ENCODE results near the gene TMX1.
A peak's percentile ranks its signal among the peaks of the same experiment; 100 is the strongest.

Gene TMX1

DNA sequence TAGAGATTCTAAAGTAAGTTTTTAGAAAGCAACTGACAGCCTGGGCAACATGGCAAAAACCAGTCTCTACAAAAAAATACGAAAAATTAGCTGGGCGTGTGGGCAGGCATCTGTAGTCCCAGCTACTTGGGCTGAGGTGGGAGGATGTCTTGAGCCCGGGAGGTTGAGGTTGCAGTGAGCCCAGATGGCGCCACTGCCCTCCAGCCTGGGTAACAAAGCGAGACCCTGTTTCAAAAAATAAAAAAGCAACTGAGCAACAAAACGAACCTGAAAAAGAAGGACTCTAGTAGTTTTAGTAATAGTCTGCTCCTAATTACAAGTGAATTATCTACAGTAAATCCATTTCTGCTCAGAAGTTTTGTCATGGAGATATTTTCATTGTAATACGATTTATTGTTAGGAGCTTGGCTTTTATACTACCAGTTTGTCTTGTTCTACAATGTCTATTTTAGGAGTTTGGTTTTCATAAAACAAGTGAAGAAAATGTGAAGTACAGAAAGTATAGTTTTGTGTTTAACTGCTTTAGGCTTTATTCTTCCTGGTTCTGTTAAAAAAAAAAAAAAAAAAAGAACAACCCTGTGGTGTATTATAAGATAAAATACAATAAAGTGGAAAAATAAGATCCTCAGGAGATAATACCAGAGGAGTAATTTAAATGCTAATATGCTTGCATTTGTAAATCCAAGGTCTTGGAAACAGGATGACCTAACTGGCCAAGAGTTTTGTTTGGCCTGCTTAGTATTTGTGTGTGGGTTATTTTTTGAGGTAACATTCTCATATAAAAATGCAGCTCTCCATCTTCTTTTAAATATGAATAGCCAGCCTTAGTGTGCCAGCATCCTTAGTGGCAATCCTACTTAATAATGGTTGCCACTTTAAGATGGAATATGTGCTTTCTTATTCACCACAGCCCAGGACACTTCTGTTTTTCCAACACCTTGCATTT lies 2.8 kb downstream of the TMX1 start:
- DNase-seq = no peak

DNA sequence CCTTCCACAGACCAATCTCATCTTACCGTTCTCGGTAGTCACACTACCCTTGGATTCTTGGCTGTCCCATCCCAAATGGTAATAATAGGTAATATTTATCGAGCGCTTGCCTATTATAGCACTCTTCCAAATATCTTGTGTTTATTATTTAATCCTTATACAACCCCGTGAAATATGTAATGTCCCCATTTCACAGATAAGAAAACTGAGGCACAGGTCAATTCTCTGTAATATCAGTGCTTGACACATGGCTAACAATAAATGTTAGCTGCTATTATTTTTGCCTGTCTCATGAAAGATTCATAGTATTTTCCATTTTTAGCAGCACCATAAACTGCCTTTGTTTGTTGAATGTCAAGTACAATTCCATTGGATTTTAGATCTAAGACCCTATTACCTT lies 4.5 kb downstream of the TMX1 start:
- no peak for DNase-seq

DNA sequence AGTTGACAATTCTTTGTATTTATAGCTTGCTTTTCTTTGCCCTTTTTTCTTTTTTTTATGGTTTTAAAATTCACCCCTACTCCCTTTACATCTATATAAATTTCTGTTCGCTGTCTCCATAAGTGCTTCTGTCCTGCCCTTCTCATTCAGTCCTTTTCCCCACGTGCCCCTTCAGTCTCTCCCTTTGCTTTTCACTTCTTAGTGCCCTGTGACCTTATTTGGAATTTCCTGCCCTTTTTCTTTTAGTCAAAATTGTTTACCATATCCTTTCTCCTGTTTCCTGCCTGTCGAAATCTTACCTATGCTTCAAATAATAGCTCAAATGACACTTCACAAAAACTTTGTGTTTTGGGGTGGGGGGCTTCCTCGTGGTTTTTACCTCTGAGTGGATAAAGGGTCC lies 6.0 kb downstream of the TMX1 start:
- DNase-seq = no peak

DNA sequence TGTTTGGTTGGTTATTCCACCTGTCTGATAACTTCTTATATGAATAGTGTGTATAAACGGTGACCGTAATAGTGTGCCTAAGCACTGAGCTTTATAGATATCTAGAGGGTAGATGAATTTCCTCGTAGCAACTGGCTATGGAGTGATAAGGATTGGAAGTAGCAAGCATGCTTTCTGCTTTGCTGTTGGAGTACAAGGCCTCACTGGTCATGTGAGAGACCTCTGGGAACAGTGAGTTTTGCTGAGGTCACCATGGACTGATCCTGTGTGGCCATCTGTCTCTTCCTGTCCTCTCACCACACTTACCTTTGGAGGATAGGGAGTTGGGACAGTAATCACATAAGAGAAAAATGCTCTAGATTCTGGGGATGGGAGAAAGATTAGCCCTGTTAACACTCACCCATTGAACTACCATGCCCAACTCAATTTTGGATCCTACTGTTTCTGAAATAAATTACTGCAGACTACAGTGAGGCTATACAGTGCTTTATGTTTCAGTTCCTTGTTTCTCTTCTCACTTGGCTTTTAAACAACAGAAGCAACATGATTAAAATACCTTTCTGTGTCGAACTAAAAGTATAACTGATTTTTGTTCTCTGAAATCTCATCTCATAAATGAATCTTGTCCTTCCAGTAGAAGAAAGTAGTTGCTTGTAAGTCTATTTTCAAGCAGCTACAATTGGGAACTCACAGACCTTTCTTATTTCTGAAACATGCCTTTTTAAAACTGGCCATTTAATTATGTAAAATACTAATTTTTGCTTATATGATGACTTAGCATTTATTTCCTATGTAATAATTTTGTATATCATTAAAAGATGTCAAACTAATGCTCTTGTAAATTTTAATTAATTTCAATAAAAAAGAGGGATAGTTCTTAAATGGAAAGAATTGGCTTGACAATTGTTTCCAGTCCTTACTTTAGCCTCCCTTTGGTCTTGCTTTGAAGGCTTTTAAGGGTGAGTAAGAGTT lies 8.3 kb downstream of the TMX1 start:
- DNase-seq = peak; percentile 6 to 45 (median 12)

DNA sequence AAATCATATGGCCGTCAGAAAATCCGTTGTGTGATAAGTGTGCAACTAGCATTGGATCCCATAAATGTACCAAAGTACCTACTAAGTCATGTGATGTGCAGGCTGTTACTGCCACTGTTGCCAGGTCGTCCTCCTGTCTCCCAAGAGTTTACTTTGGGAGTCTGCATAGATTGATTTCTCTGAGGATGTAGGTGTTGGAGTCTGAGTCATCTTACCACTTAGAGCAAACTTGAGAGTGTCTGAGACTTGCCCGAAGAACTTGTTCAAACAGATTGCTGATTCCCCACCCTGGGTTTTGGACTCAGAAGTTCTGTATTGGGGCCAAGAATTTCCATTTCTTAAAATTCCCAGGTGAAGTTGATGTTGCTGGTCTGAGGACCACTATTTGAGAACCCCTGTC lies 11.4 kb downstream of the TMX1 start:
- no peak for DNase-seq

DNA sequence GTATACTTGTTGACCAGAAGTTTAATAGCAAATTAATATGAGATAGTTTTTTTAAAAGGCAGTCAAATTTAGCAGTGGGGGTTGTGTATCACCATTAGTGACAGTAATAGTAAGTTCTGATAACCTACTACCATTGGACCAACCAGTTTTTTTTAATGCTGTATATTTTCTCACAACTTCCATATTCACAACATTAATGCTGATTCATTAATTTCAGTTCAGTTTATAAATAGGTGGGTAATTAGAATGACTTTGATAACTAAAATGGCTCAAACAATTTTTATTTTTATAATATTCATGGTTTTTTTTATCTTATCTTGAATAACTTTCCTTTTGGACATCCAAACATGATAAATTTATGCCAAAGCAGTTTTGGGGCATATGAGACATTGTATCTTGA lies 13.8 kb downstream of the TMX1 start:
- DNase-seq = no peak

DNA sequence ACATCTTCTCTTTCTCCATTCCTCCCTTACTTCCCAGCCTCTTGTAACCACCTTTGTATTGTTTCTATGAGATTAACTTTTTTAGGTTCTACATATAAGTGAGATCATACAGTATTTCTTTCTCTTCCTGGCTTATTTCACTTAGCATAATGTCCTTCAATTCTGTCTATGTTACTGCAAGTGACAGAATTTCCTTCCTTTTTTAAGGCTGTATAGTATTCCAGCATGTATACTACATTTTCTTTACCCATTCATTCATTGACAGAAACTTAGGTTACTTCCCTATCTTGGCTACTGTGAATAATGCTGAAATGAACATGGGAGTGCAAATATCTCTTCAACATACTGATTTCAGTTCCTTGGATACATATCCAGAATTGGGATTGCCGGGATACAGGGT lies 18.2 kb downstream of the TMX1 start:
- no peak for DNase-seq

DNA sequence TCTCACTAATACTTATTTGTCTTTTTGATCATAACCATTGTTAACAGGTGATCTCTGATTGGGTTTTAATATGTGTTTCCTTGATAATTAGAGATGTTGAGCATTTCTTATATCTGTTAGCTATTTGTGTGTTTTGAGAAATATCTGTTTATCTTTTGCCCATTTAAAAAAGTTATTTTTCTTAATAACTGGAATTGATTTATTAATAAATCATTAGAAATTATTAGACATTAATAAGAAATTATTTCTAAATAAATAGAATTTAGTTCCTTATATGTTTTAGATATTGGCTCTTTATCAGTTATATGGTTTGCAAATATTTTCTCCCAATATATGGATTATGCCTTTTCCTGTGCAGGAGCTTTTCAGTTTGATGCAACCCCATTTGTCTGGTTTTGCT lies 18.7 kb downstream of the TMX1 start:
- DNase-seq = no peak

DNA sequence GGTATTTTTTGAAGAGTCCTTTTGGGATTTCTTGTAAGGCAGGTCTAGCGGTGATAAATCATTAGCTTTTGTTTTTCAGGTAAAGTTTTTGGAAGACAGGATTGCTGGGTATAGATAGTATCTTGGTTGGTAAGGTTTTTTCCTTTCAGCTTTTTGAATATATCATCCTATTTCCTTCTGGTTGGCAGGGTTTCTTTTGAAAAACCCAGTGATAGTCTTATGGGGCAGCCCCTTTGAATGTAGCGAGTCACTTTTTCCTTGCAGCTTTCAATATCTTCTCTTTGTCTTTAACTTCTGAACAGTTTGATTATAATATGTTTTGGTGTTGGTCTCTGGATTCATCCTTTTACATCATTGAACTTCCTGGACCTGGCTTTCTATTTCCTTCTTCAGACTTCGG lies 20.2 kb downstream of the TMX1 start:
- no peak for DNase-seq

DNA sequence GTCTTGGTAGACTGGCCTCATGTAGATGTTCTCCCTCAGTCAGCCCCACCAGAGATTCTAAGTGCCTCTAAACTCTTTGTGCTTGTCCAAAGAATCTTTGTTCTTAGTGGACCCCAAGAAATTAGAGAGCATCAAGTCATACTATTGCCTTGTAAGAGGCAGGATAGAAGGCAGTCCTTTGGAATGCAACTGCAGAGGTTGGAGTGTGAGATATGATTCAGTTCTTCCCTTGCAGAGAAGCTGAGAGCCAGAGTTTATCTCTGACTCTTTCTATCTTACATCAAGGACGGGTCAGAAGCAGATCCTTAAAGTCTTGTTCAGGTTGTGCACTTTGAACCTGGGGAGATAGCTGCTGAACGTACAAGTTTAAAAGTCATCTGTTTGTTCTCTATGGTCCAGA lies 21.1 kb downstream of the TMX1 start:
- no peak for DNase-seq

DNA sequence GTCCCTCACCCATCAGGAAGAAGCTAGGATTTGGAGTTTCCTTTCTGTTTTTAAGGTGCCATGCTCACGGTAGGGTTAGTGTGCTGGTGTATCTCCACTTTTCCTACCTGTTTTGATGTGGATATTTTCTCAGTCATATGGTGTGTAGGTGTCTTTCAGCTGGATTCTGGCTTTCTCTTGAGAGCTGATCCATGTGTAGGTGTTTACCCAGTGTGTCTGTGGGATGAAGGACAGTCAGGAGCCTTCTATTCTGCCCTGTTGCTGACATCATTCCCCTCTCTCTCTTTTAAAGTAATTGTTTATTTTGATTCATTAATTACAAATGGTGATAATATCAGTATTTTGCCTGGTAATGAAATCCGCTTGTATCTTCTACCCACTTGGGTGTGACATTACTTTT lies 22.8 kb downstream of the TMX1 start:
- no peak for DNase-seq

DNA sequence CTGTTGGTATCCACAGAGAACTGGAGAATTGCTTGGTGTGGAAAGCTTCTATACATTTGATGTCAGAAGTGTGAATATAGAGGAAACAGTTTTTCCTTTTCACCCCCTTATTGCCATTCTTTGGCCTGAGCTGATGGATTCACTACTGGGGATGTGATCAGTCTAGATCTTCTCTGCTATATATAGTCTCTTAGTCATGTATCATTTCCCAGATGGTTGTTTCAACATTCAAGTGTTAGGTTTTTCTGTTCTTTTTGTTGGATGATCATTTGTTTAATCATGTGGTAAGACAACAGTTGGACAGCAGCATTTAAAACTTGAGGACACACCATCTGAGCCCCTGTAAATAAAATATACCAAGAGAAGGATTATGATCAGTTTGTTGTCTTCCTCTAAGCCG lies 29.6 kb downstream of the TMX1 start:
- no peak for DNase-seq

DNA sequence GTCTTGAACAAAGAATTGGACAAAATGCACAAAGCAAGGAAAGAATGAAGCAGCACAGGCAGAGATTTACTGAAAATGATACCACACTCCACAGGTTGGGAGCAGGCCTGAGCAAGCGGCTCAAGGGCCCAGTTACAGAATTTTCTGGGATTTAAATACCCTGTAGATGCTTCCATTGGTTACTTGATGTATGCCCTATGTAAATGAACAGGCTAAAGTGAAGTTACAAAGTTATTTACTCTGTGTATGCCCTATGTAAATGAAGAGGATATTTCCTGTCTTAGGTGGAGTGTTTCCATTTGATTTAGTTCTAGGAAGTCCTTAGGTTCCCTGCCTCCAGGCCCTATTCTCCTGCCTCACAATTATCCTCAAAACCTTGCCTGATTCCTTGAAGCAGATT lies 36.6 kb downstream of the TMX1 start:
- DNase-seq = no peak

DNA sequence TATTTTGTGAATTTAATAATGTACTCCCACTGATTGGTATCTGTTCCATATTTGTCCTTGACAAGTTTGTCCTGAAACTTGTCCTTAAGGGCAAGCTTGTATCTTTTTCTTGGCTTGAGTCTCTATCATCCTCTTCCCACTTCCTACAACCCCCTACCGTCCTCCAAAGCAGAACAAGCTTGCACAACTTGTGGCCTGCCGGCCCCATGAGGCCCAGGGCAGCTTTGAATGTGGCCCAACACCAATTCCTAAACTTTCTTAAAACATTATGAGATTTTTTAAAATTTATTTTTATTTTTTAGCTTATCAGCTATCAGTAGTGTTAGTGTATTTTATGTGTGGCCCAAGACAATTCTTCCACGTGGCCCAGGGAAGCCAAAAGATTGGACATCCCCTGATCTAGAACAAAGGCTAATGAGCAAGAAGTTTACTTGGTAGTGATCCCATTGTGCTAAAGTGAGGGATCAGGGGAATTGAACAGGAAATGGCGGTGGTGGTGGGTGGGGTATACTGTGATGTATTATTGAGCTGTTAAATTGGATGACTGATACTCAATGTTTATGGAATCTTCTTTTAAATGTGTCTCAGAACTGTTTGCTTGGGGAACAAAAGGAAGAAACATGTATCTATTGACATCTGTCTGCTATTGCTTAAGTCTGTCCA lies 37.8 kb downstream of the TMX1 start:
- DNase-seq = peak in 3 of 4 experiments; percentile 5 to 34 (median 31)

DNA sequence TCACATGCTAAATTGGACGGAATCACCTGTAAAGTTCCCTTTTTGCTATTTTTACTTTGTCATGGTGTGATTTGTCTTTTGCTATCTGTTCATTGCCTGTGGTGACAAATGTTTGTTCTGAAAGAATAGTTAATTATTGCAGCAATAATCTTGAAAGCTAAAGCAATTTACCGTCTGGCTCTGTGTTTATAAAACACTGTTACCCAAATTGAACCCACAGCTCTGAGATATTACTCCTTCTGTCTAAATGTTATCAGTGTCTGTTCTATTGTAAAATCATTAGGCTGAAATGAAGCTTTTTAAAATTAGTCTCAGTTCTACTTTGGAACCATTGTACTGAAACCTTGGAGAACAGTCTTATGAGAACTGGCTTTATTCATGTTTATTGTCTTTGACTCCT lies 42.5 kb downstream of the TMX1 start:
- DNase-seq = no peak

DNA sequence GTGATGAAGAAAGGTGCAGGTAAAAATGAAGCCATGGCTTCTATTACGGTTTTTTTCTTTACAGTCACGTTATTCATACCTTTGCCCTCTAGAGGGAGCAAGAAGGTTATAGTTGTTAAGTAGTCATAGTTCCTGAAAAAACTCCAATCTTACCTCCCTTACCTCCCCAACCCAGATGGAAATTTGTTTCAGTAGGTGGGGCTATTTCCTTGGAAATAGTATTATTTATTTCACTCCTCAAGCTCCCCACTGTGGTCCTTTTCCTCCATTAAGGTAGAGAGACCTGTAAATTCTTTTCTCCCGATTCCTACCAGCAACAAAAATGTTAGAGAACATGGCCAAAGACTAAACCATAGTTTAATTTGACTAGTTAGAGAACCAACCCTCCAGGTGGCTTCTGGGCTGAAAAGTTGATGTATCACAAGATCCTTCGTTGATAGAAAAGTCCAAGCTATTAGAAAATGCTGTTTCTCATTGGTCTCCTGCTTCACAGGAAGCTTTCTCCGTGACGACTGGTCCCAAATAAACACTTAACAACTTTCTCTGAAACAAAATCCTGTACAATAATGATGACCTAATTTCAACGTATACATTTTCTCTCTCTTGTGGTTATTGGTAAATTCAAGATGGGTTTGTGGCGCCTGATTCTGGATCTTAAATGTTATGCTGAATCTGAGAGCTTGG lies 43.5 kb downstream of the TMX1 start:
- peak; percentile 15 to 78 (median 43) for DNase-seq

DNA sequence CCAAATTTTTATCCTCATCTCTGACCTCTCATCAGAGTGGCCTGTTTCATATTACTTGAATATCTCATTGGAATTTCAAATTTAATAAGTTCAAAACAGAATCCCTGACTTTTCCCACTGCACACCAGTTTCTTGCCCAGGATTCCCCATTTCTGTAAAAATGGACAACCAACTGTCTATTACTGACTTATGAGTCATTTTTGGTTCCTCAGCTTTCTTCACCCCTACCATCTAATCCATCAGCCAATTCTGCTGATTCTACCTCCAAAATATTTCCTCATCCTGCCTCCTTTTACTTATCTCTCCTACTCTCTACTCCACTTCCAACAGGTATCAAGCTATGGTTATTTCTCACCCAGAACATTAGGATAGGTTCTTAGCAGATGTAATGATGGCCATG lies 44.2 kb downstream of the TMX1 start:
- DNase-seq = no peak

DNA sequence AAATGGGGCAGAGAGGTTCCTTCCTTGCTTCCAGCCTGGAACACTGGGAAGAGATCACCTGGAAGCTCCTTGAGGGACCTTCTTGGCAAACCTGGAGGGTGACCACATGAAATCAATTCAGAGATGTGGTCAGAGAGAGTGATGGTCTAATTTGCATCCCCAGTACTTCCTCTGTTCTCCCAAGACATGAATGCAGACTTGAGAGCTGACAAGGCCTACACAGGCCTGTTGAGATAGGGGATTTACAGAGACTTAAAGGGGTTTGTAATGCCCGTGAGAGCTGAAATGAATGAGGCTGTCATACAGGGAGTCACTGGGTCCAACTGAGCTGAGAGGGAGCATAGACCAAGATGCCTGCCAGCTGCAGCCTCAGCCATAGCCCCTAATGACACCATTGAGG lies 45.1 kb downstream of the TMX1 start:
- DNase-seq = no peak

DNA sequence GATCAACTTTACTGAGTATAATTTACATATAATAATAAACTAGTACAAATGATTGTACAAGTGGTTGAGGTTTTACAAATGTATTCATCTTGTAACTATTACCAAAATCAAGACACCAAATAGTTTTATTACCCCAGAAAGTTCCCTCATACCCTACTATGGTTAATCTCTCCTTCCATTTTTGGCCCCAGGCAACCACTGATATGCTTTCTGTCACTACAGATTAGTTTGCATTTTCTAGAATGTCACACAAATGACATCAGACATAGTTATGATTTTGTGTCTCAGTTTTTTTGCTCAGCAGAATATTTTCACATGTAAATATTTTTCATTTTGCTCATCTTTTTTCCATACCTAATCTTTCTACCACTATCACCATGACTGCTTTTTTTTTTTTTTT lies 49.1 kb downstream of the TMX1 start:
- no peak for DNase-seq

DNA sequence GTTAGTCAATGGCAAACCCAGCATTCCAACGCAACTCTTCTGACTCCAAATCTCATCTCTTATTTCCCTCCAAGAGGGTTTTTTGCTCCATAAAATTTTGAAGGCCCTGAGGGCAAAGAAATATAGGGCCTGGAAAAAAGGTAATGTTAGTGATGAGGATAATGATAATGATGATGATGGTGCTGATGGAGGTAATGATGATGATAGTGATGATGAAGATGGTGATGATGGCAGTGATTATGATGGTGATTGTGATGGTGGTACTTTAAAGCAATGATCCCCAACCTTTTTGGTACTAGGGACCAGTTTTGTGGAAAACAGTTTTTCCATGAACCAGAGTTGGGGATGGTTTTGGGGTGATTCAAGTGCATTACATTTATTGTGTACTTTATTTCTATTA lies 50.1 kb downstream of the TMX1 start:
- DNase-seq = no peak

DNA sequence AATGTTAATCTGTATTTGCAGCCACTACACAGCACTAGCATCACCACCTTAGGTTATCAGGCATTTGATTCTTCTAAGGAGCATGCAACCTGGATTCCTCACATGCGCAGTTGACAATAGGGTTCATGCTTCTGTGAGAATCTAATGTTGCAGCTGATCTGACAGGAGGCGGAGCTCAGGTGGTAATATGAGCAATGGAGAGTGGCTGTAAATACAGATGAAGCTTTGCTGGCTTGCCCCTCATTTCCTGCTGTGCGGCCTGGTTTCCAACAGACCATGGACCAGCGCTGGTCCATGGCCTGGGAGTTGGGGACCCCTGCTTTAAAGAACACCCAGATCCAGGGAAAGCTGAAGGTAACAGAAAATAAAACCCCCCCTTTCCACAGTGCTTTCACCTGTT lies 51.0 kb downstream of the TMX1 start:
- no peak for DNase-seq

DNA sequence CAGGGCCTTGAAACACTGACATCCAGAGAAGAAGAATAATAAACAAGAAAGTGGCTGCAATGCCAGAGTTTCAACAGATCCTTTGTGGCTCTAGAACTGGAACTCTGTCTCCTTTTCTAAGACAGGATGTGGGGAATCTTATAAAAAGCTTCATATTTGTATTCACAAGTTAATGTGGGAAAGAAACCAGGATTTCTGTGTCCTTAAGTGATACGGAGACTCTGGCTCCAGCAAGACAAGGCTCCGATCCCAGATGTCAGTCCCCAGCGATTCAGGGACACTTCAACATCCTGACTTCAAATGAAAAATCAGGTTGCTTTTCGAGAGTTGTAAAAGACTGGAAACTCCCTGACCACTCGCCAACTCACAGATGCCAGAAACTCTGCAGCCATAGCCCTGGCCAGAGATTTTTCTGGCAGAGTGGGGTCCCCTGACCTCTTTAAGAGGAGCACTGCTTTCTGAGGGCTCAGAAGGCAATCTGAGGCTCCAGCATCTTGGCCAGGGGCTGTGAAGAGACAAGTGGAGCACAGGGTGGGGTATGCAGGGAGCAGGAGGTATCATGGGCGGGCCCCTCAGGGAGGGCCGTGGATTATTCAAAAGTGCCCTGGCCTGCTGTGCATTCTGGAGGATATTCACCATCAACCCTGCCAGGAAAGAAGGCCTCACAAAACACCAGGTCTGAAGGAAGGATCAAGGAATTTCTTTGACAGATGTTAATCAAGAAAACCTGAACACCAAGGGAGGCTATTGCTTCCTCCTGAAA lies 53.3 kb downstream of the TMX1 start:
- no peak for DNase-seq
